ENCODE measurements around the gene XPNPEP3. TPM values are rescaled to one million over a fixed set of nuclear protein-coding genes. Genes with fewer than 3 reads are reported as not detected.
A peak's percentile ranks its signal among the peaks of the same experiment; 100 is the strongest.
"Not testable (repeated sequence)": the region's sequence is repeated elsewhere in the genome, so short reads cannot be mapped to it uniquely, and the experiment has no call there.

XPNPEP3 gene
- polyA plus RNA-seq (ENCODE audit: insufficient read length in 4 of 4), result 10 to 100 TPM; 15.7 to 25.8 (median 20.5) TPM

DNA sequence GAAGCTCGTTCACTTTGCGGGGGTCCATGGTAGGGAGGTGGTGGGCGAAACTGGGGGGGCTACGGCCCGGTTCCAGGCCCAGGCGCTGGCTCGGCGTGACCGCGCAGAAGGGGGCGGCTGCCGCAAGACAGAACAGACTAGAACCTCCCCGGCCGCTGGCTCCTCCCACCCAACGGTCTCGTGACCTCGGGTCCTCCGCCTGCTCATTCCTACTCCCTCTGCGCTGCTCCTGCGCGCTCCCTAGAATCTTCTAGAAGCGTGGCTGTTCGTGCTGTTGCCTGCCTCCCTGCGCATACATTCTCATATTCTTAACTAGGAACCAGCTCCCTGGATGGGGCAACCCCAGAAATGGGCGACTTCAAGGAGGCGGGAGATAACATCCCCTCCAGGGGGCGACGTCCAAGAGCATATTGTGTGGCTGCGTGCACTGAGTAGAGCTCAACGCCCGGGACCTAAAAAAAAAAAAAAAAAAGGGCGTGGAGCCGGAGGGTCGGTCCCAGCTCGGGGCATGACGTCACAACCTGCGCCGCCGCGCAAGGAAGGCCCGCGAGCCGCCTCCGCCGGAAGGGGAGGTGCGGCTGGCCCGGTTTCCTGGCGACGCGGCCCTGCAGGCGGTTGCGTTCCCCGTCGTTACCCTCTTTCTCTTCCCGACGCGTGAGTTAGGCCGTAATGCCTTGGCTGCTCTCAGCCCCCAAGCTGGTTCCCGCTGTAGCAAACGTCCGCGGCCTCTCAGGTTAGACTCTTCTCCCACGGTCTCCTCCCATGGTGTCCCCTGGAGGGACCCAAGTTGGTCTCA is at the start of gene XPNPEP3, which contains the start of gene ST13:
Gene XPNPEP3, plus strand, starts transcription at position 636 of the 796 bp plus-strand sequence. Its CDS starts 34 bp downstream, at position 670.
Gene ST13, minus strand, starts transcription at position 127 of the 796 bp plus-strand sequence. Its CDS starts 99 bp downstream, at position 28.
- peak; percentile 93 to 98 (median 94) for DNase-seq (ENCODE audit: low read depth in 4 of 4, low spot score in 3 of 4)

DNA sequence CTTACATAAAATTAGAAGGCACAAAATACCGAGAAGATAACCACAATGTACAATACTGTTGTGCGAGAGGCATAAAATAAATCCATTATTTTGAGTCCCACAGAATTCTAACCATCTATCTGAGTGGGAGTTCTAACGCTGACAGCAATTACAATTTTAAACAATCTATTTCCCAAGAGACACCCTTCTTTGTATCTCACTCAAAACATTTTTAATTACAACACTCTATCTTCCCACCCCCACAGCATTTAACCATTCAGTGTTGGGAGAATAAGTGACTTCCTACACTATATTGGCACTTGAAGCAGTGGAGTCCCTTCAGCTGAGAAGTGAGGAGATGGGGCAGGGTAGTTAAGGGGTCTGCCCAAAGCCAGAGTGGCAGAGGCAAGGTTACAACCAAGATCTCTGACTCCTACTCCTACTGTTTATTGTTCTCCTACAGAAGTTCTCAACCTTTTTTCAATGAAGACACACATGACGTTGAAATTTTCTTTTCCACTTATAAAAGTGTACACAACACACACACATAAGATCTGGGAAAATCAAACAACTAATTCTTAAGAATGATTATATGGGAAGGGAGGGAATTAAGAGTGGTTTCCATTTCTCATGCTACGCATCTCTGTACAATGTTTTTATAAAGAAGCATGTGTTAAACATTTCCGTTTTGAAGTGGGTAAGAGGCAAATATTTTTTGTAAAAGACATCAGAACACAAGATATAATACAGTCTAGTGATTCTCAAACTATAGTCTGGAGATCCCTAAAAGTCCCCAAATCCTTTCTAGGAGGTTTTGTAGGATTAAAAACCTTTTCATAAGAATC is 48.7 kb upstream of the XPNPEP3 start:
- no peak for DNase-seq (ENCODE audit: low read depth in 4 of 4, low spot score in 3 of 4)

DNA sequence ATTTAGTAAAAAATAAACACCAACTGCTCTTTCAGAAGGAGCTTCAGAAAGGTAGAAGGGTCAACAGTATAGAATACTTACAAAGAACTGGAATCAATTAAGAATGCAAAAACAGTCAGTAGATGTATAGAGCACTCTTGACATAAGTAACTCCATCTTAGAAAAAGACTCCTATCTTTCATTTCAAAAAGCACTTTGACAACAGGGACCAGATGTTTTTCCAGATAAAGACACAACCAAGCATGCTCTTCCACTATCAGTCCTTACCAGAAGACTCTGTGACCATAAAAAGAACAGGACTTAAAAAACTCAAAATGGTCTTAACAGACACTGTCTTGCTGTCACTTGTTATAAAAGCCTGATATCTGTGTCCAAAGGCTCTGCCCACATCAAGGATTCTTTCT is 43.0 kb upstream of the XPNPEP3 start:
- DNase-seq (ENCODE audit: low read depth in 4 of 4, low spot score in 3 of 4), result no peak

DNA sequence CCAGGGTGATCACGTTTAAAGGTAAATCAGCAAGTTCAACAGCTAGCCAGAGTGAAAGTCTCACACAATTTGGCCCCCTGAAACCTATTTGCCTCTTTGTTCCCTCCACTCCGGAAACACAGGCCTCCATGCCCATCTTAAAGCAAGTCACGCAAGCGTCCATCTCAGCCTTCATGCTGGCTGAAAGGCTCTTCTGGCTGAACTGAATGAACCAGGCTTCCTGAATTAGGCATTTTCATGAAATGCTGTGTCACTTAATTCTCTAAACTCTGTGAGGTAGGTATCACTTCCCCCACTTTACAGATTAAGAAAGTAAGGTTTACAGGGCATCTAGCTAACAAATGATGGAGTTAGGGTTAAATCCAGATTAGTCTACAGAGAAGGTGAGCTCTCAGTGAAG is 39.2 kb upstream of the XPNPEP3 start:
- DNase-seq (ENCODE audit: low read depth in 4 of 4, low spot score in 3 of 4), result no peak

DNA sequence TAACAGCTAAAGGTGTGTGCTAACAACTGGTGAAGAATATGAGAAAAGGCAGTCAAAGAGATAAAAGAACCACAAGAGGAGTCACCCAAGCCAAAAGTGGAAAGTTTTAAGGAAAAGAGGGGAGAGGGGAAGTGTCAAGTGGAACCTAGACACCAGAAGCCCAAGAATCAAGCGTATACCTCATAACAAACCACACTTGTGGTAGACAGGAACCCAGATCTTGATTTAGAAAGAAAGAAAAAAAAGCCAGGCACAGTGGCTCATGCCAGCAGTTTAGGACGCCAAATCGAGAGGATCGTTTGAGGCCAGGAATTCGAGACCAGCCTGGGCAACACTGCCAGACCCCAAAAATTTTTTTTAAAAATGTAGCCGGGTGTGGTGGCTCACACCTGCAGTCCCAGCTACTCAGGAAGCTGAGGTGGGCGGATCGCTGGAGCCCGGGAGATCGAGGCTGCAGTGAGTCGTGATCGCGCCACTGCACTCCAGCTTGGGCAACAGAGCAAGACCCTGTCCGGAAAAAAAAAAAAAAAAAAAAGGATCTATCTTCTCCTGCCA is 38.7 kb upstream of the XPNPEP3 start:
- no peak for DNase-seq (ENCODE audit: low read depth in 4 of 4, low spot score in 3 of 4)

DNA sequence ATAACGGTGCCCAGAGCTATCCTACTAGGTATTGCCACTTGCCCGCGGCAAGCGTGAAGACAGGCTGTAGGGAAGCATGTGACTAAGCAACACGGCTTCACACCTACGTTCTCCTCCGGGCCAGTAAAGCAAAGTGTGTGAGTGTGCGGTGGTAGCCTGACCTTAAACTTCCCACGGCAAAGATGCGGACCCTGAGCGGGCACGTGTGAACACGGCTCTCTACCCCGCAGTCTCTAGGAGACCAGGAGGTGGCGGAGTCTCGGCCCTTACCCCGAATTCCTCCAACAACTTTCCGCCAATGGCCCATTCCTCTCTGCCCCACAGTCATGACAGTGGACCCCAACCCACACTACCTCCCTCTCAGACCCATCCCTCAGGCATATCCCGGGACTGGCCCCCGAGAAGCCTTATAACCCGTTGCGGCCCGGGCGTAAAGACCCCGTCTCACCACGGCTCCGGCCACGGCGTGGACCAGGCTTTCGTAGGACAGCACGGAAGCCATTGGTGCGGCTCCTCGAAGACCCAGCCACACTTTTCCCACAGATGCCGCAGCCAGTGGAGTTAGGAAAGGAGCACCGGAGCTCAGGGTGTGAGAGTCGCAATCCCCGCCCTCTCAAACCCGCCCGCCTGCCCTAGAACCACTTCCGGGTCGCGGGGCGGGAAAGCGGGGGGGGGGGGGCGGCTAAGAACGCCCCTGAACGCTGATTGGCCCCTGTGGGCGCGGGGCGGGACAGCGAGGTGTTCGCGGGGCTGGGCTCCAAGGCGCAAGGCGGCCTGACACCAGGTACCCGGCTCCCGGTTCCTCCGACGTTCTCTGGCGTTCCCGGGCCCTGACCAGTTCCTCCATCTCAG is 38.0 kb upstream of the XPNPEP3 start, which contains the start of gene SLC25A17:
Gene SLC25A17, minus strand, starts transcription at position 600 of the 852 bp plus-strand sequence. Its CDS starts 98 bp downstream, at position 502.
- peak; percentile 65 to 79 (median 73) for DNase-seq (ENCODE audit: low read depth in 4 of 4, low spot score in 3 of 4)

DNA sequence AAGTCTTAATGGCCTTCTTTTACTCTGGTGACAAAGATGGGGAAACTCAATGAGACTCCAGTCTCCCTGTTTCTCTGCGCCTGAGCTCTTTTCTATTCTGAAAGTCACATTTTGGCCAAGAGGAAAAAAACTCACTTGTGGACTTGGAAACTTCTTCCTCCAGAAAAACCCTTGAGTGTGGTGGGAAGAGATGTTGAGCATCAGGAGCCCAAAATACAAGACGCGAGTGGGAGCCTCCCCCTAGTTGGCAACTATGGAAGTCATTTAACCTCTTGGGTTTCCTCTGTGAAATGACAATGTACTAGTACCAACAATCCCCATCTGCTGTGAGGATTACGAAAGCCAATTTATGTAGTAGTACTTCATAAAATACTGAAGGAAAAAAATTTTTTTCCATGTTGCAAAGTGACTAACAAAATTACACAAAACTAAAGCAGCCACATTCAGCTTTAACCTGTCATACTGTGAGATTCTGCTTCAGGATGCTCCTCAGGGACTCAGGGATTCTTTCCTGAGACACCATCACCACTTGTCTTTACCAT is 37.3 kb upstream of the XPNPEP3 start:
- peak in 1 of 4 donors; percentile 6 for DNase-seq (ENCODE audit: low read depth in 4 of 4, low spot score in 3 of 4)

DNA sequence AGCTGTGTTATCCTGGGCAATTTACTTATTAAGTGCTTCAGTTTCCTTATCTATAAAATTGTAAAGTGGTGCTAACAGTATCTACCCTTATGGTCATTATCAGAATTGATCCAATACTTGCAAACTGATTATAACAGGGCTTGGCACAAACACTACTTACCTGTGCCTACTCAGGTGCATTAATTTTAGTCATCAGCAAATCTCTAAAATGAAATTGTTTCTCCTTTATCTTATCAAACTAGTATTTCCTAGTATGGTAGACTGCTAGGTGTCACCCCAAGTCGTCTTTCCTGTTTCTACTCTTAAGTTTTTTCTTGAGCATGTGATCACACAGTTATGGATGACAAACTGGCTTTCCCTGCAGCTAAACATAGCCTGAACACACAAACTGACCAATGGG is 33.5 kb upstream of the XPNPEP3 start:
- no peak for DNase-seq (ENCODE audit: low read depth in 4 of 4, low spot score in 3 of 4)

DNA sequence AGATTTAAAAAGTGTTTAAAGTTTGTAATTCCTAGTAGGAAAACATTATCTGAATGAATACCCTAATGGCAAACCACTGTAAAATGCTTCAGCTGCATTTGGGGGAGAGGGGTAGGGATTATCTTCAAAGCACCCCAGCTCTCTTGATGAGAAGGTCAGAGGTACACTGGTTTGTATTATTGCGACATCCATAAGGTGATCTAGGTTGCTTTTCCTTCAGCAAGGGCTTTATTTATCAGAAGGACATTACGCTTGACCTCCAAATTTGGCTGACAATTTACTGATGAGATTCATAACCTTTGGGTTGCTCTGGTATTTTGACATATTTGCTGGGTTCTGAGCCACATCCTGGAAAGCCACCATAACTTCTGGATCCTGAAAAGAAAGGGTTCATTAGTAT is 30.7 kb upstream of the XPNPEP3 start:
- not testable (repeated sequence) for DNase-seq (ENCODE audit: low read depth in 4 of 4, low spot score in 3 of 4)

DNA sequence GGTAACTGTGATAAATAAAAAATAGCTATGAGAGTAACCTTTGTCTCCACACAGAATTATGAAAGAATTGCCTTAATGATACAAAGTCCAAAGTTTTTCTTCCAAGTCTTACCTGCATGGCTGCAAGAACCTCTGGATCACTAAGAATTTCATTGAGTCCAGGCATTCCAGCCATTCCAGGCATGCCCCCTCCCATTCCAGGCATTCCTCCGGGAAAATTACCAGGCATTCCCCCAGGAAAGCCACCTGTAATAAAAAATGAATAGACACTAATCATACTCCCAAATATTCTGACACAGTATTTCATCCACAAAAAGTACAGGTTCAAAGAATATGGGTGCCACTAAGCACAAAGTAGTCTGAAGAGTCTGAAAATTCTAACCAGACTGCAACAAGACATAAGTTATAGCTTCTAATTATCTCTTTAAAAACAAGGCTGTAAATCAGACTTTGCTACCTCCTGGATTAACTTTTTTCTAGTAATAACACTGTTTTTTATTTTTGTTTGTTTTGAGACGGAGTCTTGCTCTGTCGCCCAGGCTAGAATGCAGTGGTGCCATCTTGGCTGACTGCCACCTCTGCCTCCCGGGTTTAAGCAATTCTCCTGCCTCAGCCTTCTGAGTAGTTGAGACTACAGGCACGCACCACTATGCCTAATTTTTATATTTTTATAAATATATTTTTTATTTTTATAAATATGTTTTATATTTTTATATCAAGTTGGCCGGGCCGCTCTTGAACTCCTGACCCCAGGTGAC is 29.8 kb upstream of the XPNPEP3 start:
- DNase-seq (ENCODE audit: low read depth in 4 of 4, low spot score in 3 of 4), result no peak

DNA sequence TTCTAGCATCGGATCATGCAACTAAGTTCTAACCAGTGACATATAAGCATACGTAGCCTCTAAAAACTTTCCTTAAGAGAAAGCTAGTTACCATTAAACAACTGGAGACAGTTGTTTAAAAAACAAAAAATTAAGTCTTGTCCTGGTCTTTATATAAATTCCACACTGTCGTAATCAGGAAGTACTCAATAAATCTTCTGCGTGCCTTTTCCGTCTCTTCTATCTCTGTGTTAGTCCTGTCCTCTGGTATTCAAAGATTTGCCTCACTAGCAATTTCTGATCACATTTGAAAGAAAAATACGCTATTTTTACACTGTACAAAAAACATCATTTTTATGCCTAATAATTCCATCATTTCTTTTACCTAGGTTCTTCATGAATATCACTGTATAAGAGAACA is 27.8 kb upstream of the XPNPEP3 start:
- DNase-seq (ENCODE audit: low read depth in 4 of 4, low spot score in 3 of 4), result no peak

DNA sequence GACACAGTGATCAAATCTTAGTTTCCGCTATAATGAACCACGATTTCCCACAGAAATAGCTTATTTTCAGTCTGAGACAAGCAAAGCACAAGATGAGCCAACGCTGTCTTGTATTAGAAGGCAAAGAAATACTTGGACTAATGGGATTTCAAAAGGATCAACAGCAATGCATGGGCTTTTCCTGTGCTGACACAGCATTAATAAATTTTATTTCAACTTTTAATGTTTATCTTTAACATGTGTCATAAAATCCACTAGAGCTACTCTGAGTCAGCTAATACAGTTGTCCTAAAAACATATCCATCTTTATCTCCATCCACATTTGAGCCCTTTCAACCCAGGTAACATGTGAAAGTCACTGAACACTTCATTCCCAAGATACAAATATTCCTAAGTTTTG is 22.3 kb upstream of the XPNPEP3 start:
- DNase-seq (ENCODE audit: low read depth in 4 of 4, low spot score in 3 of 4), result no peak

DNA sequence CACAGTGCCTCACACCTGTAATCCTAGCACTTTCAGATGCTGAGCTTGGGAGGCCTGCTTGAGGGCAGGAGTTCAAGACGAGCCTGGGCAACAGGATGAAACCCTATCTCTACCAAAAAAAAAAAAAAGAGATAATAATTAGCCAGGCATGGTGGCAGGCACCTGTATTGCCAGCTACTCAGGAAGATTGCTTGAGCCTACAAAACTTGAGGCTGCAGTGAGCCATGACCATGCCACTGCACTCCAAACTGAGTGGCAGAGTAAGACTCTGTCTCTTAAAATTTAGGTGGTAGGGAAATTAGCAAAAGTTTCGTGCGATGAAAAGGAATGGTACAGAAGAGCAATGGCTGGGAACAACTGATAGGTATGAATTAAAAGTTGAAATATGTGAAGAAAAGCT is 18.5 kb upstream of the XPNPEP3 start:
- no peak for DNase-seq (ENCODE audit: low read depth in 4 of 4, low spot score in 3 of 4)

DNA sequence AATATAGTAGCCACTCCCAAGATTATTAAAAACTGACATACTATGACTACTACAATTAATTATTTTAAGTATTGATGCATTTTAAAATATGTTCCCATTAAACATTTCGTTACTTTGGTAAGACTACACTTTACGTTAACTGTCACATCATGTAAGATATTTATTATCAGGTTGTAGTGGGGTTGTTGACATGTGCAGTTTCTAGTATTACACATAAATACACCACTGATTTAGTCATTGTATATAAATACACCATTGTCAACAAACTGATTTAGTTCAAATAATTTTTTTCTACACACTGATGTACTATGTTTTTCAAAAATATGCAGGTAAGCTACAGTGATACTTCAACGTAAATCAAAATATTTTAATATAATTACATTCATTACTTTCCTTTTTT is 12.0 kb upstream of the XPNPEP3 start:
- no peak for DNase-seq (ENCODE audit: low read depth in 4 of 4, low spot score in 3 of 4)

DNA sequence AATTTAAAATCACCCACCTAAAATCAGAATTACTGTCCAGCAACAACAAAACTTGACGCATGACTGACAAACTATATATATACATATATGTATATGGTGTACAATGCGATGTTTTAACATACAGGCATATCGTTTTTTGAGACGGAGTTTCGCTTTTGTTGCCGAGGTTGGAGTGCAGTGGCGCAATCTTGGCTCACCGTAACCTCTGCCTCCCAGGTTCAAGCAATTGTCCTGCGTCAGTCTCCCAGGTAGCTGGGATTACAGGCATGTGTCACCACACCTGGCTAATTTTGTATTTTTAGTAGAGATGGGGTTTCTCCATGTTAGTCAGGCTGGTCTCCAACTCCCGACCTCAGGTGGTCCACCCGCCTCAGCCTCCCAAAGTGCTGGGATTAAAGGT is 11.1 kb upstream of the XPNPEP3 start:
- DNase-seq (ENCODE audit: low read depth in 4 of 4, low spot score in 3 of 4), result not testable (repeated sequence)

DNA sequence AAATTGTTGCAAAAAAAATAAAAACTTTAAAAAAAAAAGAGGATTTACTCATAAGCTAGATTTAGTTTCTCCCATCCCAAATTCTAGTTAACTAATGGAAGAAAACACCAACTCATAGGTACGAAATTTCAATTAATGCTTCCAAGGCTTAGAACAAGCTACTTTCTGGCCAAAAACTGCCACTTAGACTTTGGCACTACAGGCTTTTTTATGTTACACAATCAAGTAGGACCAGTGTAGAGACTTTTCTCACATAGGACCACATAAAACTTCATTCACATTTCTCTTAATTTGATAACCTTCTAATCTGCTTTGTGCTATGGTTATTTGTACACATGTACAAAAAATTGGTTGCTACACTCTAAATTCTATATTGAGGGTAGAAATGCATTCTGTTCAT is 3.6 kb upstream of the XPNPEP3 start:
- DNase-seq (ENCODE audit: low read depth in 4 of 4, low spot score in 3 of 4), result no peak

DNA sequence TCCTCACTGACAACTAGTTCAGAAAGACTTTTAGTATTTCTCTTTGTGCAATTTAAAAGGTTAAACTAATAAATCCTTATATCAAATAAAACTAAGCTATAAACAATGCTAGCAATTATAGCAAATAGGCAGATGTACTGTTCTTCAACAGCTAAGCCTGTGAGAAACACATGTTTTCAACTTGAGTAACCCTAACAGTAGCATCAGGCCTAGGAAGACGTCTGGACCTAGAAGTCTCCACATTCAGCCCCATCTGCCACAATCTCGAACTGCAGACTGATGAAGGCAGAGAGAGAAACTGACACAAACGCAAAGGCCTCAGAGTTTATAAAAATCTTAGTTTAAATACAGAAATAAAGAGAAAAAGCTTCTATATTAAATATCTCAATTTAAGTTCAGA is 3.0 kb upstream of the XPNPEP3 start:
- DNase-seq (ENCODE audit: low read depth in 4 of 4, low spot score in 3 of 4), result no peak

DNA sequence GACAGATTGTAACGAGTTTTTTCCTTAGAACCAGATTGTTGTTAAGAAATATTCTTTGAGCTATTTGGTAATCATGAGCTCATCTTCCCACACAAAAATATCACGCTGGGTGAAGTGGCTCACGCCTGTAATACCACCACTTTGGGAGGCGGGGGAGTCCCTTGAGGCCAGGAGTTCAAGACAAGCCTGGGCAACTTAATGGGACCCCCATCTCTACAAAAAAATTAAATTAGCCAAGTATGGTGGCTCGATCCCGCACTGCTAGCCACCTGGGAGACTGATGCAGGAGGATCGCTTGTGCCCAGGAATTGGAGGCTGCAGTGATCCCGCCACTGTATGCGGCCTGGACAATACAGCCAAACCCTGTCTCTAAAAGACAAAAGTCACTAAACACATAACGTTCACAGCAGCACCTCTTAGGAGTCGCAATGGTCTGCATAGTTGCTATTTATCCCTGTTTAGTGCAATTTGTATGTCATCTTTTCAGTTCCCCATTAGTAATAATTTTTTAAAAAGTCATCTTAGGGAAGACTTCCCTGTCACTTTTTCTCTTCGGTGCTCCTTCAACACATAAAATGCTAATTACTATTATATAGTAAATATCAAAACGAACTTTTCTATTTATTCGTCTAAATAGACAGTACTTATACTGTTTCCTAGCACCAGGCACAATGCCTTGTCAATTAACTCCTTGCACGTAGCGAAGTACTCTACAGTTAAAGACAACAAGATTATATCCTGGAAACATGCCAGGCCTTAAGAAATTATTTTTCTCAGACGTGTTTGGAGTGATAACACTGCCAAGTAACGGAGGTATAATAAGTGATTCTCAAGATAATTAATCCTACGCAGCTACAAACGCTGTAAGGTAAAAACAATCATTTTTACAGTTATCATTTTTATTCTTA is 1.6 kb upstream of the XPNPEP3 start:
- no peak for DNase-seq (ENCODE audit: low read depth in 4 of 4, low spot score in 3 of 4)

Measured in right renal pelvis (tissue), 4 donors.